Effector memory CD8-positive, alpha-beta T cell (primary cell): ENCODE measurements around the gene RTN4.
A peak's percentile ranks its signal among the peaks of the same experiment; 100 is the strongest.
"Not testable (repeated sequence)": the region's sequence is repeated elsewhere in the genome, so short reads cannot be mapped to it uniquely, and the experiment has no call there.

Experiments used
- ATAC-seq: fragments of 150-1000 bp; cut with Tn5 transposase; replicated peaks from 2 replicates; pipeline ENCODE4 v1.10.0; 2021; ENCODE audit warnings: mild to moderate bottlenecking, moderate library complexity
- DNase-seq, 3 experiments: peaks; one replicate each; pipeline ENCODE4 v3.0.0; 2021
- H3K27ac Mint-ChIP-seq, 2 donors: one replicate each; pipeline ENCODE4 v1.8.0; 2022; ENCODE audit warnings: mild to moderate bottlenecking in 2 of 2, mixed read lengths in 2 of 2, moderate library complexity in 2 of 2
- H3K27me3 Mint-ChIP-seq, 2 donors: one replicate each; pipeline ENCODE4 v1.8.0; 2022; ENCODE audit warnings: mixed read lengths in 2 of 2
- H3K36me3 Mint-ChIP-seq: one replicate; pipeline ENCODE4 v1.8.0; 2022; ENCODE audit warnings: mild to moderate bottlenecking, moderate library complexity, mixed read lengths; ENCODE audit not compliant: insufficient read depth
- H3K4me1 Mint-ChIP-seq, 2 donors: one replicate each; pipeline ENCODE4 v1.8.0; 2022; ENCODE audit warnings: low read depth in 2 of 2, mixed read lengths in 2 of 2
- H3K4me3 Mint-ChIP-seq, 2 donors: one replicate each; pipeline ENCODE4 v1.8.0; 2022; ENCODE audit warnings: mild to moderate bottlenecking in 2 of 2, mixed read lengths in 2 of 2, moderate library complexity in 2 of 2
- H3K9me3 Mint-ChIP-seq, 2 donors: one replicate each; pipeline ENCODE4 v1.8.0; 2022; ENCODE audit warnings: mixed read lengths in 2 of 2
- total RNA-seq, 9 experiments: gene quantifications; one replicate each; lab custom pipeline; 2026; lab: John Stamatoyannopoulos, UW

Gene RTN4, protein sequence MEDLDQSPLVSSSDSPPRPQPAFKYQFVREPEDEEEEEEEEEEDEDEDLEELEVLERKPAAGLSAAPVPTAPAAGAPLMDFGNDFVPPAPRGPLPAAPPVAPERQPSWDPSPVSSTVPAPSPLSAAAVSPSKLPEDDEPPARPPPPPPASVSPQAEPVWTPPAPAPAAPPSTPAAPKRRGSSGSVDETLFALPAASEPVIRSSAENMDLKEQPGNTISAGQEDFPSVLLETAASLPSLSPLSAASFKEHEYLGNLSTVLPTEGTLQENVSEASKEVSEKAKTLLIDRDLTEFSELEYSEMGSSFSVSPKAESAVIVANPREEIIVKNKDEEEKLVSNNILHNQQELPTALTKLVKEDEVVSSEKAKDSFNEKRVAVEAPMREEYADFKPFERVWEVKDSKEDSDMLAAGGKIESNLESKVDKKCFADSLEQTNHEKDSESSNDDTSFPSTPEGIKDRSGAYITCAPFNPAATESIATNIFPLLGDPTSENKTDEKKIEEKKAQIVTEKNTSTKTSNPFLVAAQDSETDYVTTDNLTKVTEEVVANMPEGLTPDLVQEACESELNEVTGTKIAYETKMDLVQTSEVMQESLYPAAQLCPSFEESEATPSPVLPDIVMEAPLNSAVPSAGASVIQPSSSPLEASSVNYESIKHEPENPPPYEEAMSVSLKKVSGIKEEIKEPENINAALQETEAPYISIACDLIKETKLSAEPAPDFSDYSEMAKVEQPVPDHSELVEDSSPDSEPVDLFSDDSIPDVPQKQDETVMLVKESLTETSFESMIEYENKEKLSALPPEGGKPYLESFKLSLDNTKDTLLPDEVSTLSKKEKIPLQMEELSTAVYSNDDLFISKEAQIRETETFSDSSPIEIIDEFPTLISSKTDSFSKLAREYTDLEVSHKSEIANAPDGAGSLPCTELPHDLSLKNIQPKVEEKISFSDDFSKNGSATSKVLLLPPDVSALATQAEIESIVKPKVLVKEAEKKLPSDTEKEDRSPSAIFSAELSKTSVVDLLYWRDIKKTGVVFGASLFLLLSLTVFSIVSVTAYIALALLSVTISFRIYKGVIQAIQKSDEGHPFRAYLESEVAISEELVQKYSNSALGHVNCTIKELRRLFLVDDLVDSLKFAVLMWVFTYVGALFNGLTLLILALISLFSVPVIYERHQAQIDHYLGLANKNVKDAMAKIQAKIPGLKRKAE
- 92.3 to 124 (median 102) reads per million in 9 experiments for total RNA-seq

DNA sequence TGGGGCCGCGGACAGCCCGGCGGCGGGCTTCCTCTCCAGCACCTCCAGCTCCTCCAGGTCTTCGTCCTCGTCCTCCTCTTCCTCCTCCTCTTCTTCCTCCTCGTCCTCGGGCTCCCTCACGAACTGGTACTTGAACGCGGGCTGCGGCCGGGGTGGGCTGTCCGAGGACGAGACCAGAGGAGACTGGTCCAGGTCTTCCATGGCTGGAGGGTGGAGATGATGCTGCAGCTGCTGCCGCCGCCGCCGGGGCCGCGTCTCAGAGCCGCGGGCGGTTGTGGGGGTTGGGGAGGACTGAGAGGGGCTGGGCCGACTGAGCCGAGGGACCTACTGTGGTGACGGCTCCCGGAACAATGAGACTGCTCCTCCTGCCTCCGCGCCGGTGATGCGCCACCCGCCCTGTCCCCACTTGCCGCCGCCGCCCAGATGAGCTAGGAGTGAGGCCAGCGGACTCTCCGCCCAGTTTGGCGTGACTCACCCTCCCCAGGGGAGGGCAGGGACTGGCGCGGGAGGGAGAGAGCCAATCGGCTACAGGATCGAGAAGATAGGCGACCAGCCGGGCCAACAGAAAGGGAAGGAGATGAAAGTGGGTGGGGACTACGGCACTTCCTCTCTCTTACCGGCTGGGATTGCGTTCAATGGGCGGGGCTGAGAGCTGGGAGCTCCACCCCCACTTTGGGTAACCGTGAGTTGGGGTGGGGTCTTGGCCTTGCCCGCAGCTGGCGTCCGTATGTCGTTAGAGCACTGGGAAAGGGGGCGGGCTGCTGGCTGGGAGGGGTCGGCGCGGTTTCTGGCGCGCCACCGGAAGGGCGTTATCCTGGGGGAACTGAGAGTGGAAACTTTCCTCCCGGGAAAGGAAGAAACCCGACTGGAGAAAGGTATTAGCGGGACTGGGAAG lies at the start of gene RTN4:
Gene RTN4, minus strand, starts transcription at position 352 of the 895 bp plus-strand sequence. Its CDS starts 151 bp downstream, at position 201.
- Mint-ChIP-seq H3K27ac (peak within 1 kb of the TSS; percentile 96), H3K36me3 (peaks cover 15% of the 10 kb centered on the region), H3K9me3 (no peaks in the 10 kb centered on the region), H3K4me1 (peaks cover 45 to 73% of the 10 kb centered on the region in 2 donors), H3K4me3 (peak within 1 kb of the TSS; percentile 95 to 97), H3K27me3 (no peaks in the 10 kb centered on the region)
- DNase-seq (peak; percentile 96 to 98 (median 97)), ATAC-seq (peak; percentile 87)

DNA sequence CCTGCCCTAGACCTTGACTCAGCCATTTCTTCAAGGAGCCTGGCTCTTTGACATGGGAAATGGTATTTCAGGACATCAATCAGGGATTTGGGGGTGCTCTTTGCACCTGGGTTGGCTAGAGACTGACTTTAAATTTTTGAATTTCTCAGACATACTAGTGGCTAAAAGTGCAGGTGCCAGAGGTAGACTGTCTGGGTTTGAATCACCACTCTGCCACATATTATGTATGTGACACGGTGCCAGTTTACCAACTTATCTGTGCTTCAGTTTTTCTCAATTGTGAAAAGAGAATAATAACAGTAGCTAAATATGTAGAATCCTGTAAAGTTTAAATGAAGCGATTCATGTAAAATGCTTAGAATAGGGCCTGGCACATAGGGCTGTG lies 49.2 kb upstream of the RTN4 start:
- DNase-seq (no peak), ATAC-seq (no peak)
- Mint-ChIP-seq H3K27ac (no peak overlapping the region), H3K4me3 (no peak overlapping the region), H3K4me1 (no peaks in the 10 kb centered on the region), H3K27me3 (no peaks in the 10 kb centered on the region), H3K36me3 (no peaks in the 10 kb centered on the region), H3K9me3 (no peaks in the 10 kb centered on the region)

GRCh38 chr2:55097461-55098410 lies 47.5 kb upstream of the RTN4 start:
- DNase-seq (no peak), ATAC-seq (no peak)
- Mint-ChIP-seq H3K36me3 (no peaks in the 10 kb centered on the region), H3K27ac (no peak overlapping the region), H3K4me3 (no peak overlapping the region), H3K4me1 (no peaks in the 10 kb centered on the region), H3K27me3 (no peaks in the 10 kb centered on the region), H3K9me3 (no peaks in the 10 kb centered on the region)

- Mint-ChIP-seq H3K27me3 (no peaks in the 10 kb centered on the region), H3K4me3 (no peak overlapping the region), H3K9me3 (no peaks in the 10 kb centered on the region), H3K36me3 (no peaks in the 10 kb centered on the region), H3K4me1 (no peaks in the 10 kb centered on the region), H3K27ac (no peak overlapping the region)
- no peak for DNase-seq
- no peak for ATAC-seq
Observed at GRCh38 chr2:55097082-55097460, 46.8 kb upstream of the RTN4 start.

DNA sequence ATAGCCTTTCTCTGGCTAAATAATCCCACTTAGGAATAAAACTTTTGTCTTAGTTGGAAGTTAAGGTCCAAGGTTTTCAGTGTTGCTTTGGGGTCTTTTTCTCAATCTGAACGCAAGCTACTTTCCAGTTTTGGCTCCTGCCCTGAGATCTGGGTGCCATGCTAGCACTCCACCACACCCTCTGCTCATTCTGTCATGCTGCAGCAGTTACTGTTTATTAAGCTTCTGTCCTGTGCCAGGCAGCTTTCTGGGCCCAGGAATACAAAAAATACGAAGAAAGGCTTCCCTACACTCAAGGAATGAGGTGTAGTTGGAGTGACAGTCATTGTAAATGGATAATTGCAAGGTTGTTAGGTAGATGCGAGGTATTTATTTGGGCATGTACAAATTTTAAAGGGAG lies 46.3 kb upstream of the RTN4 start:
- ATAC-seq (no peak), DNase-seq (no peak)
- no peaks in the 10 kb centered on the region for H3K4me1 Mint-ChIP-seq
- no peaks in the 10 kb centered on the region for H3K9me3 Mint-ChIP-seq
- H3K27ac Mint-ChIP-seq: no peak overlapping the region
- H3K4me3 Mint-ChIP-seq: no peak overlapping the region
- H3K36me3 Mint-ChIP-seq: no peaks in the 10 kb centered on the region
- no peaks in the 10 kb centered on the region for H3K27me3 Mint-ChIP-seq

GRCh38 chr2:55093381-55093780 lies 43.1 kb upstream of the RTN4 start:
- H3K27me3 Mint-ChIP-seq: peaks cover 11 to 13% of the 10 kb centered on the region in 2 donors
- H3K9me3 Mint-ChIP-seq: no peaks in the 10 kb centered on the region
- H3K4me1 Mint-ChIP-seq: no peaks in the 10 kb centered on the region
- no peak overlapping the region for H3K27ac Mint-ChIP-seq
- no peak for DNase-seq
- H3K36me3 Mint-ChIP-seq: no peaks in the 10 kb centered on the region
- no peak overlapping the region for H3K4me3 Mint-ChIP-seq
- no peak for ATAC-seq

GRCh38 chr2:55092439-55092838 lies 42.2 kb upstream of the RTN4 start:
- H3K4me3 Mint-ChIP-seq: no peak overlapping the region
- ATAC-seq: no peak
- no peaks in the 10 kb centered on the region for H3K4me1 Mint-ChIP-seq

GRCh38 chr2:55091681-55092080 lies 41.4 kb upstream of the RTN4 start:
- H3K9me3 Mint-ChIP-seq, H3K4me3 Mint-ChIP-seq, H3K4me1 Mint-ChIP-seq, H3K36me3 Mint-ChIP-seq, DNase-seq, ATAC-seq, H3K27ac Mint-ChIP-seq: not testable (repeated sequence)
- peaks cover 11 to 13% of the 10 kb centered on the region in 2 donors for H3K27me3 Mint-ChIP-seq

More at GRCh38 chr2:55092439-55092838, 42.2 kb upstream of the RTN4 start:
- H3K36me3 Mint-ChIP-seq: no peaks in the 10 kb centered on the region
- no peak for DNase-seq
- no peaks in the 10 kb centered on the region for H3K9me3 Mint-ChIP-seq
- no peak overlapping the region for H3K27ac Mint-ChIP-seq
- H3K27me3 Mint-ChIP-seq: peaks cover 11 to 13% of the 10 kb centered on the region in 2 donors

- Mint-ChIP-seq H3K27ac (no peak overlapping the region), H3K4me3 (no peak overlapping the region)
- DNase-seq: no peak
Observed at GRCh38 chr2:55090702-55091101, 40.5 kb upstream of the RTN4 start.

GRCh38 chr2:55089726-55090125 lies 39.5 kb upstream of the RTN4 start:
- ATAC-seq: no peak
- Mint-ChIP-seq H3K9me3 (no peaks in the 10 kb centered on the region), H3K27me3 (peaks cover 11 to 13% of the 10 kb centered on the region in 2 donors), H3K4me1 (no peaks in the 10 kb centered on the region), H3K36me3 (peaks cover 3% of the 10 kb centered on the region), H3K27ac (no peak overlapping the region), H3K4me3 (no peak overlapping the region)
- no peak for DNase-seq

More at GRCh38 chr2:55090702-55091101, 40.5 kb upstream of the RTN4 start:
- Mint-ChIP-seq H3K4me1 (no peaks in the 10 kb centered on the region), H3K27me3 (peaks cover 11 to 13% of the 10 kb centered on the region in 2 donors), H3K9me3 (no peaks in the 10 kb centered on the region), H3K36me3 (peaks cover 3% of the 10 kb centered on the region)
- ATAC-seq: no peak

DNA sequence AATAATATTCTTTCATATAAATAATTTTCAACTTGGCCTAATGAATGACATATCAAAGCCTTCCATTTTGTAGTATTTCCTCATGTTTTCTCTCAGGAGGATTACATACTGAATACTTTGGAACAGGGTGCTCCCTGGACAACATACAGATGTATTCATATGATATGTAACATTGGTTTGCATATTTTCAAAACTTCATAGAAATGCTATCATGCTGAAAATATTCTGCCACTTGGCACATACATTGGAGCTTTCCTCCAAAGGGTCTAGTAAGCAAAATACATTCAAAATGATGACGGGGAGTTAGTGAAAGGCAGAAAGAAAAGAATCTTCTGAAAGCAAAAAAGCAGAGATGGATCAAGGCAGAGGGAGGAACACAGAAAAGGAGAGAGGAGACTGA lies 38.1 kb upstream of the RTN4 start:
- Mint-ChIP-seq H3K4me3 (no peak overlapping the region), H3K9me3 (no peaks in the 10 kb centered on the region), H3K36me3 (peaks cover 3% of the 10 kb centered on the region), H3K4me1 (no peaks in the 10 kb centered on the region), H3K27ac (no peak overlapping the region), H3K27me3 (peaks cover 11 to 13% of the 10 kb centered on the region in 2 donors)
- ATAC-seq (no peak), DNase-seq (no peak)

- Mint-ChIP-seq H3K4me3 (no peak overlapping the region), H3K9me3 (no peaks in the 10 kb centered on the region), H3K4me1 (no peaks in the 10 kb centered on the region), H3K27me3 (peaks cover 11 to 13% of the 10 kb centered on the region in 2 donors), H3K27ac (no peak overlapping the region), H3K36me3 (peaks cover 3% of the 10 kb centered on the region)
- no peak for DNase-seq
- no peak for ATAC-seq
Observed at GRCh38 chr2:55087936-55088335, 37.7 kb upstream of the RTN4 start.
